Stimulated activated naive CD8-positive, alpha-beta T cell treated with anti-CD3 and anti-CD28 coated beads, Interleukin-15, amount 100 ng/mL, for 72 hours (primary cell): ENCODE results near the gene FBXL16.

Experiments used
- ATAC-seq: fragments of 150-1000 bp; cut with Tn5 transposase; 2 replicates; pipeline ENCODE4 v1.10.0; 2021; ENCODE audit warnings: mild to moderate bottlenecking, moderate library complexity
- DNase-seq, 2 donors: peaks; one replicate each; pipeline ENCODE4 v3.0.0; 2021 to 2022
- H3K27ac Mint-ChIP-seq, 2 donors: one replicate each; pipeline ENCODE4 v1.8.0; 2022; ENCODE audit warnings: mild to moderate bottlenecking in 2 of 2, mixed read lengths in 2 of 2, moderate library complexity in 2 of 2
- H3K27me3 Mint-ChIP-seq: one replicate; pipeline ENCODE4 v1.8.0; 2022; ENCODE audit warnings: mixed read lengths
- H3K4me1 Mint-ChIP-seq: one replicate; pipeline ENCODE4 v1.8.0; 2022; ENCODE audit warnings: mild to moderate bottlenecking, mixed read lengths
- H3K4me3 Mint-ChIP-seq, 2 donors: one replicate each; pipeline ENCODE4 v1.8.0; 2022; ENCODE audit warnings: mild to moderate bottlenecking in 2 of 2, mixed read lengths in 2 of 2, moderate library complexity in 1 of 2
- H3K9me3 Mint-ChIP-seq, 2 donors: one replicate each; pipeline ENCODE4 v1.8.0; 2022; ENCODE audit warnings: mixed read lengths in 2 of 2

The FBXL16 gene

GRCh38 chr16:682493-683395 lies 22.9 kb downstream of the FBXL16 start:
- peak overlapping the region in 1 of 2 donors; percentile 87 for H3K27ac Mint-ChIP-seq
- H3K4me1 Mint-ChIP-seq: peaks cover 69% of the 10 kb centered on the region
- H3K27me3 Mint-ChIP-seq: no peaks in the 10 kb centered on the region
- DNase-seq (no peak), ATAC-seq (no peak)
- peak overlapping the region; percentile 76 to 90 for H3K4me3 Mint-ChIP-seq
- H3K9me3 Mint-ChIP-seq: no peaks in the 10 kb centered on the region

- ATAC-seq: no peak
- Mint-ChIP-seq H3K4me1 (peaks cover 67% of the 10 kb centered on the region), H3K9me3 (no peaks in the 10 kb centered on the region), H3K27me3 (peaks cover 6% of the 10 kb centered on the region), H3K27ac (no peak overlapping the region), H3K4me3 (peak overlapping the region; percentile 85 to 90)
- DNase-seq: no peak
Observed at GRCh38 chr16:681746-682427, 23.7 kb downstream of the FBXL16 start.

GRCh38 chr16:680967-681745 lies 24.4 kb downstream of the FBXL16 start:
- H3K27ac Mint-ChIP-seq: no peak overlapping the region
- DNase-seq (no peak), ATAC-seq (no peak)
- H3K4me3 Mint-ChIP-seq: peak overlapping the region; percentile 85 to 90
- peaks cover 62% of the 10 kb centered on the region for H3K4me1 Mint-ChIP-seq
- H3K27me3 Mint-ChIP-seq: peaks cover 10% of the 10 kb centered on the region
- no peaks in the 10 kb centered on the region for H3K9me3 Mint-ChIP-seq

- ATAC-seq (no peak), DNase-seq (no peak)
- Mint-ChIP-seq H3K27ac (no peak overlapping the region), H3K4me1 (peaks cover 57% of the 10 kb centered on the region), H3K4me3 (peak overlapping the region; percentile 85 to 90), H3K27me3 (peaks cover 10% of the 10 kb centered on the region), H3K9me3 (no peaks in the 10 kb centered on the region)
Observed at GRCh38 chr16:680625-680945, 25.0 kb downstream of the FBXL16 start.

GRCh38 chr16:679814-680624 lies 25.6 kb downstream of the FBXL16 start, which contains the start of gene STUB1:
Gene STUB1, plus strand, starts transcription at chr16:680410. Its CDS starts 116 bp downstream, at chr16:680526.
- H3K27me3 Mint-ChIP-seq: peaks cover 15% of the 10 kb centered on the region
- peak within 1 kb of the TSS; percentile 86 to 90 for H3K4me3 Mint-ChIP-seq
- DNase-seq (peak; percentile 89 to 91), ATAC-seq (peak; percentile 56)
- peak within 1 kb of the TSS in 1 of 2 donors; percentile 75 for H3K27ac Mint-ChIP-seq
- no peaks in the 10 kb centered on the region for H3K9me3 Mint-ChIP-seq
- peaks cover 56% of the 10 kb centered on the region for H3K4me1 Mint-ChIP-seq

- DNase-seq (peak; percentile 58 to 64), ATAC-seq (peak; percentile 8)
- peaks cover 51% of the 10 kb centered on the region for H3K4me1 Mint-ChIP-seq
- peaks cover 19% of the 10 kb centered on the region for H3K27me3 Mint-ChIP-seq
- no peaks in the 10 kb centered on the region for H3K9me3 Mint-ChIP-seq
- peak overlapping the region; percentile 86 to 90 for H3K4me3 Mint-ChIP-seq
- H3K27ac Mint-ChIP-seq: peak overlapping the region in 1 of 2 donors; percentile 75
Observed at GRCh38 chr16:678858-679813, 26.5 kb downstream of the FBXL16 start.

- ATAC-seq (no peak), DNase-seq (no peak)
- Mint-ChIP-seq H3K9me3 (no peaks in the 10 kb centered on the region), H3K27ac (peak overlapping the region in 1 of 2 donors; percentile 95), H3K4me1 (peaks cover 45% of the 10 kb centered on the region), H3K4me3 (no peak overlapping the region), H3K27me3 (peaks cover 19% of the 10 kb centered on the region)
Observed at GRCh38 chr16:678209-678857, 27.3 kb downstream of the FBXL16 start.

GRCh38 chr16:677316-678190 lies 28.0 kb downstream of the FBXL16 start:
- ATAC-seq: no peak
- Mint-ChIP-seq H3K27me3 (peaks cover 19% of the 10 kb centered on the region), H3K4me3 (peak overlapping the region in 1 of 2 donors; percentile 37), H3K9me3 (no peaks in the 10 kb centered on the region), H3K4me1 (peaks cover 37% of the 10 kb centered on the region), H3K27ac (peak overlapping the region in 1 of 2 donors; percentile 95)
- DNase-seq: no peak

- Mint-ChIP-seq H3K4me1 (peaks cover 31% of the 10 kb centered on the region), H3K27ac (peak overlapping the region in 1 of 2 donors; percentile 12), H3K9me3 (no peaks in the 10 kb centered on the region), H3K4me3 (no peak overlapping the region), H3K27me3 (peaks cover 19% of the 10 kb centered on the region)
- ATAC-seq: no peak
- no peak for DNase-seq
Observed at GRCh38 chr16:676913-677312, 28.7 kb downstream of the FBXL16 start.

- Mint-ChIP-seq H3K27ac (no peak overlapping the region), H3K4me1 (peaks cover 27% of the 10 kb centered on the region), H3K27me3 (peaks cover 19% of the 10 kb centered on the region), H3K4me3 (no peak overlapping the region), H3K9me3 (no peaks in the 10 kb centered on the region)
- no peak for DNase-seq
- no peak for ATAC-seq
Observed at GRCh38 chr16:676565-676902, 29.1 kb downstream of the FBXL16 start.

- H3K27me3 Mint-ChIP-seq: peaks cover 19% of the 10 kb centered on the region
- DNase-seq: no peak
- H3K27ac Mint-ChIP-seq: no peak overlapping the region
- ATAC-seq: no peak
- no peaks in the 10 kb centered on the region for H3K9me3 Mint-ChIP-seq
- H3K4me1 Mint-ChIP-seq: peaks cover 22% of the 10 kb centered on the region
- peak overlapping the region in 1 of 2 donors; percentile 29 for H3K4me3 Mint-ChIP-seq
Observed at GRCh38 chr16:675884-676564, 29.6 kb downstream of the FBXL16 start.
